NCI-H345 treated with DMSO at 0.1 percent for 48 hours (cell line): ENCODE measurements around the gene WDR62.

ENCODE experiments used
- DNase-seq: peaks from one replicate; lab custom pipeline; 2025; ENCODE audit not compliant: unreplicated experiment; lab: John Stamatoyannopoulos, UW

WDR62 gene

DNA sequence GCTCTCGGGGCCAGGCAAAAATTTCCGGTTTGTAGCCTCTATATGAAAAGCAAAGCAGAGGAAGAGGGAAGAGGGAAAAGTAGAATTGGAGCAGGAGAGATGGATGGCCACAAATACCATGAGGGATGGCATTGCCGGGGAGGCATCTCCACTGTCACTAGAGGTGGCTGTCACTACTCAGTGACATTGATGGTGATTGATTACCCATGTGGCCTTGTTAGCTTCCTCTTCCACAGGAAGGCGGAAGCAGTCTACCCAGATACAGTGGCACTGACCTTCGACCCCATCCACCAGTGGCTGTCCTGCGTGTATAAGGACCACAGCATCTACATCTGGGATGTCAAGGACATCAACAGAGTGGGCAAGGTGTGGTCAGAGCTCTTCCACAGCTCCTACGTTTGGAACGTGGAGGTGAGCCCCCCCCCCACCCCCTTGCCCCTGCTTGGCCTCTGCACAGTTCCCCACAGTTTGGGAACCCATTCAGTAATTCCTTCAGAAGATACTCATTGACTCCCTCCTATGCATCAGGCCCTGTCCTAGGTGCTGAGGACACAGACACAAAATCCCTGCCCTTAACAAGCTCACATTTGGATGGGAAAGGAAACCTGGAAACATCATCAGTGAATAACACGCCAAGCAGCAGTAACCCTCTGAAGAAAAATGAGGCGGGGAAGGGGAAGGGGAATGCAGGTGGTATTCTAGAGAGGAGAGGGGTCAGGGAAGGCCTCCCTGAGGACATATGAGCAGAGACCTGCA lies 18.6 kb downstream of the WDR62 start:
- DNase-seq: no peak

DNA sequence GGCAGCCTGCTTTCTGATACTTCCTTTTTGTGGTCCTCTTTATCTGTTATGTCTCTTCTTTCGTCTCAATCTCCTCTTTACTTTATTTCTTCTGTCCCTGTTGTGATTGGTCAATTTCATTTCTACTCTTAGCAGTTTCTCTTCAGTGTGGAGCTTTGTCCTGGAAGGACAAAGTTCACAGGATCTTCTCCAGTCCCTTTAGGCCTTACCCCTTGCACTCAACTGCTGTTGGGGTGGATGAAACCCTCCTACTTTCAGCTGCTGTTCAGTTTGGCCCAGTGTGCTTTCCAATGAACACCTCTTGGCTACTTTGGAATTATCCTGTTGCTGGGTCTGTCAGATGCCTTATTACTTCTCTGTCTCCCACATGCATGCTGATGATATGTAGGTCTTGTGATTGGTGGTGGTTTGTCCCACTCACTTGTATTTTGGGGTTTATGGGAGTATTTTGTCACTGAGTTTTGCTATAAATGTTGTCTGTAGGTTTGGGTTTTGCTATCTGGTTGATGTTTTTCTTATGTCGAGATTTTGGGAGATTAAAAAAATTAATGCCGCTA lies 24.8 kb downstream of the WDR62 start:
- no peak for DNase-seq

DNA sequence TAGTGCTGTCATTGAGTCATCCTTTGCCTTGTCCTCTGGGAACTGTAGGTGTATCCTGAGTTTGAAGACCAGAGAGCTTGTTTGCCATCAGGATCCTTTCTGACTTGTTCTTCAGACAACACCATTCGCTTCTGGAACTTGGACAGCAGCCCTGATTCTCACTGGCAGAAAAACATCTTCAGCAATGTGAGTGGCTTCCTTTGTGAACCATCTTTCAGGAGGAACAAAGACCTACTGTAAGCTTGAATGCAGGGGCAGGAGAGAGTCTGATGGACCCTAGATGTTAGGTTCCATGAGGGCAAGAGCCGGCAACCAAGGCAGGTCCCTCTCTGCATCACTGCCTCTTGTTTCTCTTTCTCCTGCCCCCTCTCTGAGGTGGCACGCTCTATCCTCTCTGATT lies 26.7 kb downstream of the WDR62 start:
- no peak for DNase-seq

DNA sequence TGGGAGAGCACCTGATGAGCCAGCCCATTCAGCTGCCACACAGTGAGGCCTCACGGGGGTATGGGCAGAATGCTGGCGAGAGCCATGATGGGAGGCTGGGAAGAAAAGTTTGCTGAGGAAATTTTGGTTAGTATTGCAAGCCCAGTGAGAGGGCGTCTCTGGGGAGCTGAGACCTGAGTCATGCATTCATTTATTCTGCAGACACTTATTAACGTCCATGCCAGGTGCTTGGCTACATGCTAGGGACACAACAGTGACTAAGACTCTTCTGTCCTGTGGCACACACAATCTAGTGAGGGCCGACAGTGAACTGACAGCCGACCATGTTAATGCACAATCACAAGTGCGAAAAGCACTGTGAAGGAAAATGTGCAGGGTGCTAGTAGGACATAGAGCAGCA lies 27.2 kb downstream of the WDR62 start:
- DNase-seq: no peak

DNA sequence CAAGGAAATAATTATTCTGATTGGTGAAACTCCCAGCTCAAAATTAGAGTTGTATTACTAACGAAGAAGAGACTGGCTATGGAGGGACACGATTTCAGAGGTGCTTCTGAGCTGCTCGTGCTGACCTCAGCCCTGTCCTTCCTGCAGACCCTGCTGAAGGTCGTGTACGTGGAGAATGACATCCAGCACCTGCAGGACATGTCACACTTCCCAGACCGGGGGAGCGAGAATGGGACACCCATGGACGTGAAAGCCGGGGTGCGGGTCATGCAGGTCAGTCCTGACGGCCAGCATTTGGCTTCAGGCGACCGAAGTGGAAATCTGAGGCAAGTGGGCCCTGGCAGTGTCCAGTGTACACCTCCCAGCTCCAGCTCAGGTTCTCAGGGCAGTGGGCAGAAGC lies 28.2 kb downstream of the WDR62 start:
- no peak for DNase-seq

DNA sequence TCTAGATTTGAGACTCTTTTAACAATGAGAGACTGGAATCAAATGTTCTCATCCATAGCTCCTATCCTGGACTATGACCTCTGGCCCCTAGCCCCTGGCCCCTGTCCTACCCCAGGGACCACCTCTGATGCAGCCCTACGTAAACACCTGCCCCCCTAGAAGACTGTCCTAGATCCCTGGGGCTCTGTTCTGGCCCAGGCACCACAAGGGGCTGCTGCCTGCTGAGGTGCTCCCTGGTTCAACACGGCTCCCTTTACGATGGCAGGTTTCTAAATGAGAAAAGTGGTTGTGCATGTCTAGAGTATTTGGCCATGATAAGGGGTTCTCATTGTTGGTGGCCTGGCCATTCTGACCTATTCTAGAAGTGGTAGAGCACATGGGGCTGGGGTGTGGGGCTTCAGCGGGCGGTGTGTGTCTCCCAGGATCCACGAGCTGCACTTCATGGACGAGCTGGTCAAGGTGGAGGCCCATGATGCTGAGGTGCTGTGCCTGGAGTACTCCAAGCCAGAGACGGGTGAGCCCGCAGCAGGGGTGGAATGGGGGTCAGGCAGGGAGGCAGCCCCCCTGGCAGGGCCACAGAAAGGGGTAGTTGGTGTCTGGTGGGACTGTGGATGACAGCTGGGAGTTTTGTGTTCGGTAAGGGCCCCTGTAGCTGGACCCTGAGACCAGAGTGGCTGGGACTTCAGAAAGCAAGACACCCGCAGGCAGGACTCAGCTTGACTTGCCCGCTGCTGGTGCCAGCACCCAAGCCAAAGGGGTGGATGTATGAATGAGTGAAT lies 29.7 kb downstream of the WDR62 start:
- no peak for DNase-seq

DNA sequence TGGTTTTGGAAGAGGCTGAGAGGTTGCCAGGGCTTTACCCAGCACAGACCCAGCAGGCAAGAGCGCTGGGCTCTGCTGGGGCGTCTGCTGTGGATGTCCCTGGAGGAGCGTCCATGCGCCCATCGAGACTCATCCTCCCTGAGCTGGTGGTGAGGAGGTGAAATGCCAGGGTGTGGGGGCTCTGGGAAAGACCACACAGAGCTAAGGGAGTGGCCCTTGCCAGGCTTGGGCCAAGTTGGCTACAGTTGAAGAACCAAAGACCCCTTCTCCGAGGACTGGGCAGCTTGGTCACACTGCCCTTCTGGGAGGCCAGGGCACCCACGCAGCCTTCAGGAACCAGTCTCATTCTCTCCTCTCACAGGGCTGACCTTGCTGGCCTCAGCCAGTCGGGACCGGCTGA lies 31.6 kb downstream of the WDR62 start:
- no peak for DNase-seq

DNA sequence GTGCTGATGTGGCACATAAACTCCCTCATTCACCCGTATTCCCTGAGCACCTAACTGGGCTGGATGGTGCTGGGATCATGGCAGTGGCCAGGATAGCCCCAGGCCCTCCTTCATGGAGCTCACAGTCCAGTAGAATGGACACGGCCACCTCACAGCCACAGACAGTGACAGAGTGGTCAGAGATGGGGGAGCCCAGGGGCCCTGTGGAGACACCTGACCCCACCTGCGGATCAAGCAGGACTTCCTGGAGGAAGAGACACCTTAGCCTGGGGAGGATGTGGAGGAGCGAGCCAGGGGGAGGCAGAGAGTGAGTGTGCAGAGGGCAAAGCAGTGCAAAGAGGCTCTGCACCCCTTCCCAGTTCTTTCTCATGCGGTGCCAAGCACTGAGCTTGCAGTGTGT lies 35.1 kb downstream of the WDR62 start:
- DNase-seq: no peak

DNA sequence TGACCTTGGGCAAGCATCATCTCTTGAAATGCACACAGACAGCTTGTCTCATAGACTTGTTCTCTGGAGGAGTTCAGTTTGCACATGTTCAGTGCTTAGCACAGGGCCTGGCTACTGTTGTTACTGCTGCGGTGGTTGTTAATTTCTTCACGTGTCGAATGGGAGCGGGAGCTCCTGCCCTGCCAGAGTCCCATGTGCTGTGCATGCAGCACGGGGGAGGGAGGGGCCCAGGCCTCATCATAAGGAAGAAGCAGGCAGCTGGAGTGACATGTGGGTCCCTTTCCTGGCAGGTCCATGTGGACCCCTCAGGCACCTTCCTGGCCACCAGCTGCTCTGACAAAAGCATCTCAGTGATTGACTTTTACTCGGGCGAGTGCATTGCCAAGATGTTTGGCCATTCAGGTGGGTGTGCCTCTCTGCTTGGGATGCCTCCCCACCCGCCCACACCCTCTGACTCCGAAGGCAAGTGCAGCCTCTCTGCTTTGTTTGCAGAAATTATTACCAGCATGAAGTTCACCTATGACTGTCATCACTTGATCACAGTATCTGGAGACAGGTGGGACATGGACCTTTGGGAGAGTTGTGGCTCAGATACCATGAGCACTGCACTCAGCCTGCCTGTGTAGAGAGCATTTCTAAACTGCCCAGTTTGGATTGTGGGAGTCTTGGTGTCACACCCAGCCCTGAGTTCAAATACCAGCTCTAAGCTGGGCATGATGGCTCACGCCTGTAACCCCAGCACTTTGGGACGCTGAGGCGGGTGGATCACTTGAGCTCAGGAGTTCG lies 36.4 kb downstream of the WDR62 start:
- DNase-seq: no peak

DNA sequence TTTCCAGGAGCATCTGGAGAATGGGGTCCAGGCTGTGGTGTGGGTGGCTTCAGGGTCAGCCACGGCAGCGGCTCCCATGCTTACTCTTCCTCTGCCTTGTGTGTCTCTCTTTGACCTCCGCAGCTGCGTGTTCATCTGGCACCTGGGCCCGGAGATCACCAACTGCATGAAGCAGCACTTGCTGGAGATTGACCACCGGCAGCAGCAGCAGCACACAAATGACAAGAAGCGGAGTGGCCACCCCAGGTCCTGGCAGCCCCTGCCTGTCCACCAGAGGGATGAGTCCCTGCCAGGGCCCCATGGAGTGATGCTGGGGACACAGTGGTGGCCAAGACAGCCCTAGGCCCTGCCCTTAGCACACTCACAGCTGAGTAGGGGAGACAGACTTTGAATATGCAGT lies 37.9 kb downstream of the WDR62 start:
- no peak for DNase-seq

DNA sequence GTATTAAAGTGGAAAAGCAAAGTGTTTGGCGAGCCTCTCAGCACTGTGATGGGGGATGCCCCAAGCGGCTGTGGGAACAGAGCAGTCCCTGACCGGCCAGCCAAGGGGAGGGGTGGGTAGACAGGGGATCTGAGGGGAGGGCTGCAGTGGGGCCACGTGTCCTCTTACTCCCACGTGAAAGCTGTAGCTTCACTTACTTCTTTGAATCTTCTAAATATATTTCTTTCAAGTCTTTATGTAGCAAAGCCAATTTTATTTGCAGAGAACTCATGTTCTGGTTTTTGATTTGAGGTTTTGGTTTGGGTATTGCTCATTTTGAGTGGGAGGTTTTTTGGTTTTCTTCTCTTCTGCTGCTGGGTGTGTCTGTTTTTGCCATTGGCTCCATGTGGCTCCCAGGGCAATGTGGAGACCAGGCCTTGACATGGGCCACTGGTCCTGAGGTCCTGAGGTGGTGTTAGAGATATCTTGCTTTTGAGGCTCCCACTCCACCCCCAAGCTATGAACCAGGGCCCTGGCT lies 38.5 kb downstream of the WDR62 start:
- DNase-seq: no peak

DNA sequence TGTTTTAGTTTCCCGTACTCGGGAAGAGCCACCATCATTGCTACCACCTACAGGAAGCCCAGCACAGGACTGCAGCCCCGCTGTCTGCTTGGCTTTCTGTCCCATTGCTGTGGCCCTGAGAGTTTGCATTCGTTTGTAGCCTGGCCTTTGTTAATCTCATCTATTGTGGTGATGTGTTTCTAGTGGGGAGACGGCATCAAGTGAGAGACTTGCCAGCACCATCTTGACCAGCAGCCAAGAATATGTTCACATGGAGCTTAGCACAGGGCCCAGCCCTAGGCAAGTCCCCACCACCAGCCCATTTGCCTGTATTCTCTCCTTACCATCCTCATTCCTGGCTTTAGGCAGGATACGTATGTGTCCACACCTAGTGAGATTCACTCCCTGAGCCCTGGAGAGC lies 39.0 kb downstream of the WDR62 start:
- DNase-seq: no peak

DNA sequence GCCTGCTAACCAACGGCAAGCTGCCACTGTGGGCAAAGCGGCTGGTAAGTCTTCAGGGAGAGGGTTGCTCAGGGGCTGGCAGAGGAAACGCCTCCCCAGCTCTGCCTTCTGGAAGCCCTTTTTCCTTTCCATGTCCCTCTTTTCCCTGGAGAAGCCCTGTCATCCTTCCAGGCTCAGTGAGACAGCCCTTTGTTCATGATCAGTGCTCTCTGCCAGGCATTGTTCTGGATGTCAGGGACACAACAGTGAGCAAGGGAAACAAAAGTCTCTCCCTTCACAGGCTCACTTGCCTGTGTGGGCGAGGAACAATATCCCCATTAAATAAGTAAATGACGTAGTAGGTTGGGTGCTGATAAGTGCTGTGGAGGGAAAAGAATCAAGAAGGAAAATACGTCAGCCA lies 42.3 kb downstream of the WDR62 start:
- no peak for DNase-seq

DNA sequence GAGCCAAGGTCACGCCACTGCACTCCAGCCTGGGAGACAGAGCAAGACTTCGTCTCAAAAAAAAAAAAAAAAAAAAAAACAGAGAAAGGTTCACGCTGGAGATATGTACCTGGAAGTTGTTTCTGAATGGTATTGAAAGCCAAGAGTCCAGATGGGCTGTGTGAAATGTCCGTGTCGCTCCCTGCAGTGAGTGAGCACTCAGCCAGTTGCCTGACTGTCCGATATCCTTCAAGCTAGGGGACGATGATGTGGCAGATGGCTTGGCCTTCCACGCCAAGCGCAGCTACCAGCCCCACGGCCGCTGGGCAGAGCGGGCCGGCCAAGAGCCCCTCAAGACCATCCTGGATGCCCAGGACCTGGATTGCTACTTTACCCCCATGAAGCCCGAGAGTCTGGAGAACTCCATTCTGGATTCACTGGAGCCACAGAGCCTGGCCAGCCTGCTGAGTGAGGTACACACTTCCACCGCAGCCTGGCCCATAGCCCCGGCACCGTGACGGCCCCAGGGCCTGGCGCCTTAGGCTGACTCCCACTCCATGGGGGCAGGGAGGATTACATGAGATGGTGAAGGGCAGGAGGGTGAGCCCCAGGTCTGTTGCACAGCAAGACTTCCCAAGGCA lies 44.6 kb downstream of the WDR62 start:
- no peak for DNase-seq

DNA sequence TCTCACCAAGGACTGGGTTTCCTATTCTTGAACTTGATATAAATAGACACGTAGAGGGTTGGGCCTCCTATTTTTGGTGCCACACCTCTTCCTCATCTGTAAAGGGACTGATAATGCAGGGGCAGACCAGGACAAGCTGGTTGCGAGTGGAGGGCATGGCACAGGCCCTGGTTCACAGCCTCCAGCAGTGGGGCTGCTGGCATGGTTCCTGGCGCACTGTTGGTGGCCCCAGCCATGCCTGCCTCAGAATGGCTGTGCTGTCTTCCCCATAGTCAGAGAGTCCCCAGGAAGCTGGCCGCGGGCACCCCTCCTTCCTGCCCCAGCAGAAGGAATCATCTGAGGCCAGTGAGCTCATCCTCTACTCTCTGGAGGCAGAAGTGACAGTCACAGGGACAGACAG lies 45.8 kb downstream of the WDR62 start:
- DNase-seq: no peak

DNA sequence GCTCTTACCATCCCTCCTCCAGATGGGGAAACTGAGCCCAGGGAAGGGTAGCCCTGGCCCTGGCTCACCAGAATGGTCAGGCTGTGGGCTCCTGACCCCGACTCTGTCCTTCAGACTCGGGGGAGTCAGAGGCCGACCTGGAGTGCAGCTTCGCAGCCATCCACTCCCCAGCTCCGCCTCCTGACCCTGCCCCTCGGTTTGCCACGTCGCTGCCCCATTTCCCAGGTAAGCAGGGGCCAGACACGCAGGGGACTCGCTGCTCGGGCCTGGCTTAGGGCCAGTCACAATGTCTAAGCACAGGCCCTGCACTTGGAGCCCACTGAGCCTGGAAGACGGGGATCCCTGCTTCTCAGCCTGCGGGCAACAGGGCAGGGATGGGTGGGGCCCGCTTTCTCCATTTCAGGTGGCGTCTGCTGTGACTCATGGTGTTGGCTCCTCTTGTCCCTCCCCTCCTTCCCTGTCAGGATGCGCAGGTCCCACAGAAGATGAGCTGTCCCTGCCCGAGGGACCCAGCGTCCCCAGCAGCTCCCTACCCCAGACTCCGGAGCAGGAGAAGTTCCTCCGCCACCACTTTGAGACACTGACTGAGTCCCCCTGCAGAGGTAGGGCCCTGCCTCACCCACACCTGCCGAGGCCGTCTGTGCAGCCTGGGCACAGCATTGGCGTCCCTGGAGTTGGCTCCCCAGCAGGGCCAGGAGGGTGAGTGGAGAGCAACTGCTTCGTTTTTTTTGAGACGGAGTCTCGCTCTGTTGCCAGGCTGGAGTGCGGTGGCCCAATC lies 47.0 kb downstream of the WDR62 start:
- no peak for DNase-seq

DNA sequence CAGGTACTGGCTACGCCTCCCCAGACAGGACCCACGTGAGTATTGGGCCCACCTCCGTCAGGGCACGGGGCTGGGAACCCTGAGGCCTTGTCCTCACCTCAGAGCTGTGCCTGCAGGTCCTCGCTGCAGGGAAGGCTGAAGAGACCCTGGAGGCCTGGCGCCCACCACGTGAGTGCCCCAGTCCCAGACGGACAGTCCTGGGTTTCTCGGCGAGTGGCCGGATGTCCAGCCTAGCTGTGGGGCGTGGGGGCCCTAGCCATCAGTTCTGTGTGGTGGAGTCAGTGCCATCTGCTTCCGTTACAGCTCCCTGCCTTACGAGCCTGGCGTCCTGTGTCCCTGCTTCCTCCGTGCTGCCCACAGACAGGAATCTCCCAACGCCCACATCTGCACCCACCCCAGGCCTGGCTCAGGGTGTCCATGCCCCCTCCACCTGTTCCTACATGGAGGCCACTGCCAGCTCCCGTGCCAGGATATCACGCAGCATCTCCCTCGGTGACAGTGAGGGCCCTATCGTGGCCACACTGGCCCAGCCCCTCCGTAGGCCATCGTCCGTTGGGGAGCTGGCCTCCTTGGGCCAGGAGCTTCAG lies 48.4 kb downstream of the WDR62 start:
- DNase-seq: no peak

DNA sequence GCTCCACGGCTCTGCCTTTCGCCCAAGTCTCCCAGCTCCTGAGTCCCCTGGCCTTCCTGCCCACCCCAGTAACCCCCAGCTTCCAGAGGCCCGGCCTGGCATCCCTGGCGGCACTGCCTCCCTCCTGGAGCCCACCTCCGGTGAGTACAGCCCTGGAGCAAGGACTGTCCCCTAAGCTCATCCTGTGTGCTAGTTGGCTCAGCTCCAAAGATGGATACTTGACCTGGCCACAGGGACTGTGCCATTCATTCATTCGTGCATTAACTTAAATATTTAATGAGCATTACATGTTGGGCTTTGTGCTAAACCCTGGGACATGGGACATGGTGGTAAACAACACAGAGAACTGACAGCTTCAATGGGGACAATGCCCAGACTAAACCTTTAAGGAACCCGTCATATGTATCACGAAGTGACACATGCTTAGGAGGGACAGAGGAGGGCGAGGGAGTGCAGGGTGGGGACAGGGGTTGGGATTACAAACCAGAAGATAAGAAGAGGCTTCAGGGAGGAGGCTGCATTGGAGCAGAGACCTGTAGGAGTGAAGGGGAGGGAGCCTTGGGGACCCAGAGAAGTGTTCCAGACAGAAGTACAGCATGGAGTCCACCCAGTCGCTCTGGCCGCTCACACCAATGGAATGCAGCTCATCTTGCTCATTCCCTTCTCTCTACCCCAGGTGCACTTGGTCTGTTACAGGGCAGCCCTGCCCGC lies 49.3 kb downstream of the WDR62 start:
- no peak for DNase-seq

DNA sequence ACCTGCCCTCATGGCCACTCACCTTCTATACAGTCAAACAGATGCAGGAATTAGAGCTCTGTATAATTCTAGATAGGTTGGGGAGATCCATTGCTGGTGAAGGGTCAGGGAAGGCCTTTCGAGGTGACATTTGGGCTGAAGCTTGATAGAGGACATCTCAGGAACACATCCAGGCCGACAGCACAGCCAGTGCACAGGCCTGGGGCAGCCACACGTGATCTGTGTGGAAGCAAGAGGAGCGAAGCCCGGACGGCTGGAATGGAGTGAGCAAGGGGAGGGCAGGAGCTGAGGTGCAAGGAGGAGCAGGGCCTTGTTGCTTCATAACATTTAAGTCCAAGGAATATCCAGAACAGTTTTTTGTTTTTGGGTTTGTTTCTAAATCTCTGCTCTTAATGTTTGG lies 51.7 kb downstream of the WDR62 start:
- no peak for DNase-seq
